ENCODE results near the gene FGFR2.

The FGFR2 gene

GRCh38 chr10:121454781-121455180 is 143.5 kb downstream of the FGFR2 start:
- TF ChIP-seq CTCF (IDR thresholded peaks at IDR 0.05) = no peak
- Histone ChIP-seq H3K27ac (no peak overlapping the region), H3K4me3 (no peak overlapping the region)
- DNase-seq (ENCODE audit: low spot score) = no peak

DNA sequence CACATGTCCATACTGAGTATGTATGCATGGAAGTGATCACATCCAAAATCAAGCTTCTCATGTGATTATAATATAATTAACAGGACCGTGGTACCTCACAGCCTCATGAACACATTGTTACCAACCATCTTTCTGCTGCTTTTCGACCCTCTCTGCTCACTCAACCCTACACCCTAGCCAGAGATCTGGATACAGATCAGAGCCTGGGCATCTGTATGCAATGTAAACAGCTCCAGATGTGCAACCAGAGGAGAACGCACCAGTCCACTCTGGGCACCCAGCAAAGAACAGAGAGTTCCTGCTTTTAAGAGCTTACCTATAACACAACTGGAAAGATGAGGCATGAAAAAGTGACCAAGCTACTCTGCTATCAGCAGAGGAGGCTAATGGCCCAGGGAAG is 145.1 kb downstream of the FGFR2 start:
- DNase-seq (ENCODE audit: low spot score) = no peak
- H3K4me3 ChIP-seq = no peak overlapping the region
- H3K27ac ChIP-seq = no peak overlapping the region
- TF ChIP-seq CTCF (IDR thresholded peaks at IDR 0.05) = no peak

DNA sequence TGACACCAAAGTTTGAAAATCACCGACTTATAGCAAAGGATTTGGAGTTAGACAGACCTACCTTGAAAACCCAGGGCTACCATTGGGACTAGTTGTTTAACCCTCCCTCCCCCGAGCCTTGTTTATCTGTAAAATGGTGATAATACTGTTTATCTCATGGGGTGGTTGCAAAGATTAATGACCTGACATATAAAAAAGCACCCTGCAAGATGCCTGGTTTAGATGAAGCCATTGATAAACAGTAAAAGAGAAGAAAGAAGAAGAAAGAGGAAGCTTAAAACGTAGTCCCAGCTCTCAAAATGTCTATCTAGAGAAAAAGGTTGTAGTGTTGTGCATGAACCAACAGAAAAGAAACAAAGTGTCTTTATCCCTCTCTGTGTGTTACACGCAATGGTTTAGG is 145.7 kb downstream of the FGFR2 start:
- H3K4me3 ChIP-seq = no peak overlapping the region
- no peak for TF ChIP-seq CTCF (IDR thresholded peaks at IDR 0.05)
- no peak overlapping the region for H3K27ac ChIP-seq
- DNase-seq (ENCODE audit: low spot score) = no peak

- Histone ChIP-seq H3K27ac (no peak overlapping the region), H3K4me3 (no peak overlapping the region)
- no peak for DNase-seq (ENCODE audit: low spot score)
- TF ChIP-seq CTCF (IDR thresholded peaks at IDR 0.05) = no peak
These were observed 148.0 kb downstream of the FGFR2 start for GRCh38 chr10:121450247-121450646.

DNA sequence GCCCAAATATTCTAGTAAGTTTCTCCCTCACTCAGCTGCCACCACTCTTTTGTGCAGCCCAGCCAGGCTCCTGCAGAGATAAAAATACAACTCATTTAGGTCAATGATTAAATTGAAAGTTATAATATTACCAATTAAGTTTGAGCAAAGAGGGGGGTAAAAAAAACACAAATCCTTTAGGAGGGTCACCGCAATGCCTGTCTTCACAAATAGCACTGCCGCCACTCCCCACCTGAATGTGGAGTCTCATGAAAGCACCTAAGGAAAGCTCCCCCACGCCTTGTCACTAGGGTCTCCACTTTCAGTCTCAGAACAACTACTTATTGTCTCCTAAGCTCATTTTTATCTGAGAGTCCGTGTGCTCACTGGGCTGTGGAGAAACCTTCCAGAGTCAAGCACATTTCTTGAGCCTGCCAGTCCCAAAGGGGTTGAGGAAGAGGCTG is 148.7 kb downstream of the FGFR2 start:
- no peak for TF ChIP-seq CTCF (IDR thresholded peaks at IDR 0.05)
- Histone ChIP-seq H3K4me3 (no peak overlapping the region), H3K27ac (no peak overlapping the region)
- DNase-seq (ENCODE audit: low spot score) = no peak

GRCh38 chr10:121448766-121449421 is 149.3 kb downstream of the FGFR2 start:
- DNase-seq (ENCODE audit: low spot score) = no peak
- no peak for TF ChIP-seq CTCF (IDR thresholded peaks at IDR 0.05)
- Histone ChIP-seq H3K4me3 (no peak overlapping the region), H3K27ac (no peak overlapping the region)

GRCh38 chr10:121444520-121445165 is 153.6 kb downstream of the FGFR2 start:
- no peak for DNase-seq (ENCODE audit: low spot score)
- Histone ChIP-seq H3K4me3 (no peak overlapping the region), H3K27ac (no peak overlapping the region)
- no peak for TF ChIP-seq CTCF (IDR thresholded peaks at IDR 0.05)
